Peyer's patch (tissue), 4 donors: ENCODE measurements around the gene LRRC8E. TPM values are rescaled to one million over a fixed set of nuclear protein-coding genes. Genes with fewer than 3 reads are reported as not detected.

ENCODE experiments used
- DNase-seq, 3 donors: peaks; one replicate each; pipeline ENCODE4 v3.0.0-alpha.2; 2017 to 2019
- H3K27ac ChIP-seq, 4 donors: fragments of 200-600 bp; sonication (generic); one replicate each; pipeline ENCODE4 v1.5.1; 2016 to 2019
- H3K27me3 ChIP-seq, 2 donors: fragments of 200-600 bp; sonication (generic); one replicate each; pipeline ENCODE4 v1.5.1; 2019
- H3K36me3 ChIP-seq, 3 donors: fragments of 200-600 bp; sonication (generic); one replicate each; pipeline ENCODE4 v1.5.1; 2016 to 2019
- H3K4me1 ChIP-seq, 4 donors: fragments of 200-600 bp; sonication (generic); one replicate each; pipeline ENCODE4 v1.5.1; 2016 to 2019
- H3K4me3 ChIP-seq, 4 donors: fragments of 200-600 bp; sonication (generic); 1 replicate in 3 of 4; 2 replicates in 1 of 4; pipeline ENCODE4 v1.5.1; 2016 to 2019; ENCODE audit warnings: mild to moderate bottlenecking in 1 of 4
- H3K9me3 ChIP-seq, 4 donors: fragments of 200-600 bp; sonication (generic); one replicate each; pipeline ENCODE4 v1.5.1; 2016 to 2019; ENCODE audit warnings: mild to moderate bottlenecking in 1 of 4
- CTCF ChIP-seq, 6 experiments: fragments of 450-650 bp in 4 of 6; fragments of 200-600 bp in 2 of 6; sonication (generic) in 1 of 6; IDR thresholded peaks; one replicate each; pipeline ENCODE4 v1.5.1; 2017 to 2019; ENCODE audit warnings: antibody characterized with exemption in 6 of 6, mild to moderate bottlenecking in 3 of 6, moderate library complexity in 1 of 6
- POLR2A ChIP-seq, 2 donors: fragments of 450-650 bp; IDR thresholded peaks; one replicate each; pipeline ENCODE4 v1.5.1; 2017; ENCODE audit warnings: antibody characterized with exemption in 2 of 2, mild to moderate bottlenecking in 2 of 2, moderate library complexity in 2 of 2
- total RNA-seq, 4 donors: library from RNA; depleted of rRNA; stranded (reverse); fragments of >200 nt; gene quantifications; one replicate each; pipeline ENCODE4 v1.1.0, GENCODE V29; 2016

The LRRC8E gene
- total RNA-seq, 4 donors from 2014 or later: 0.57 to 0.88 (median 0.80) TPM; not detected in 1

- peaks cover 5 to 50% (median 18%) of the 10 kb centered on the region in 4 donors for H3K4me1 ChIP-seq
- H3K27ac ChIP-seq: peak overlapping the region in 2 of 4 donors; percentile 24 to 52
- no peaks in the 10 kb centered on the region for H3K36me3 ChIP-seq
- H3K27me3 ChIP-seq: peaks cover 0 to 27% of the 10 kb centered on the region in 2 donors
- peak overlapping the region in 2 of 4 donors; percentile 0 to 6 for H3K4me3 ChIP-seq
- TF ChIP-seq CTCF (IDR thresholded peaks at IDR 0.05) (no peak), POLR2A (IDR thresholded peaks at IDR 0.05) (no peak)
- no peaks in the 10 kb centered on the region for H3K9me3 ChIP-seq
- DNase-seq: peak; percentile 65 to 94 (median 91)
Observed at GRCh38 chr19:7871437-7872305, 16.6 kb upstream of the LRRC8E start.

- H3K36me3 ChIP-seq: no peaks in the 10 kb centered on the region
- H3K27me3 ChIP-seq: peaks cover 0 to 27% of the 10 kb centered on the region in 2 donors
- no peaks in the 10 kb centered on the region for H3K9me3 ChIP-seq
- peak in 1 of 3 donors; percentile 40 for DNase-seq
- peaks cover 5 to 50% (median 18%) of the 10 kb centered on the region in 4 donors for H3K4me1 ChIP-seq
- TF ChIP-seq POLR2A (IDR thresholded peaks at IDR 0.05) (no peak), CTCF (IDR thresholded peaks at IDR 0.05) (no peak)
- H3K4me3 ChIP-seq: no peak overlapping the region
- no peak overlapping the region for H3K27ac ChIP-seq
Observed at GRCh38 chr19:7872306-7873204, 15.8 kb upstream of the LRRC8E start.

DNA sequence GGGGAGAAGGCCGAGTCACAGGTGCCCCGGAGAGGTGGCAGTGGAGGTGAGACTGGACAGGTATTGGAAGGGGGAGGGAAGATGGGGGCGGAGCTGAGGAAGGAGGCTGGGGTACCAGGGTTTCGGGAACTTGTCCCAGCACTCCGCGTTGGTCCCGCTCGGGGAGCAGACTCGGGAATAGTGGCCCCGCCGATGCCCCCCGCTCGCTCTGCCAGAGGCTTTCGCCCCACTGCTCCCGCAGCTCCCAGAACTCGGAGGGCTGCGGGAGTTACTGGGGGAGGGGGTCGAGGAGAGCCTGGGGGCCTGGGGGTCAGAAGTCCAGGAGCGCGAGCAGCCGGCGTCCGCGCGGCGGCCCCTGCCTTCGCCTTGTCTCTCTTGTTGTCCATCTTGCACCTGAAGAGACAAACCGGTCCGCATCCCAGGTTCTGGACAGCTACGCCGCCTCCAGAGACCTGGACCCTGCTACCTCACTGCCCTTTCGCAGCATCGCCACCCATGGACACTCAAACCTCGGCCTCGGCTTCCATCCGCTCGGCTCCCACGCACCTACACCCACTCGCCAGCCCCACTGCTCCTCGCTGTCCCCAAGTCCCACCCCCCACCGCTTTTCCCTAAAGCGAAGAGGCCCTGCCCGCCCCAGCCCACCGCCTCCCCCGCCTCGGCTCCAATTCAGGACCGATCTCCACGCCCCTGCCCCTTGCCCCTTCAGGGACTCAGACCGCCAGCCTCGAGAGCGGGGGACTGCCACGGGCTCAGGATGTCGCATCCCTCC lies 14.8 kb upstream of the LRRC8E start:
- H3K4me3 ChIP-seq: peak overlapping the region in 3 of 4 donors; percentile 19 to 43 (median 31)

GRCh38 chr19:7874076-7874896 lies 14.0 kb upstream of the LRRC8E start, which contains the start of gene PRR36:
Gene PRR36 (minus strand): TSS chr19:7874390. CDS start chr19:7873689, 701 bp downstream.
- peak in 1 of 3 donors; percentile 51 for DNase-seq
- no peaks in the 10 kb centered on the region for H3K9me3 ChIP-seq
- peaks cover 0 to 40% (median 9%) of the 10 kb centered on the region in 4 donors for H3K4me1 ChIP-seq
- TF ChIP-seq CTCF (IDR thresholded peaks at IDR 0.05) (no peak), POLR2A (IDR thresholded peaks at IDR 0.05) (no peak)
- H3K27me3 ChIP-seq: peaks cover 0 to 27% of the 10 kb centered on the region in 2 donors
- peak within 1 kb of the TSS in 3 of 4 donors; percentile 19 to 43 (median 31) for H3K4me3 ChIP-seq
- H3K27ac ChIP-seq: no peak within 1 kb of the TSS
- H3K36me3 ChIP-seq: no peaks in the 10 kb centered on the region

More for the DNA sequence above, 14.8 kb upstream of the LRRC8E start:
- Histone ChIP-seq H3K4me1 (peaks cover 2 to 48% (median 15%) of the 10 kb centered on the region in 4 donors), H3K36me3 (no peaks in the 10 kb centered on the region), H3K9me3 (no peaks in the 10 kb centered on the region), H3K27me3 (peaks cover 0 to 27% of the 10 kb centered on the region in 2 donors), H3K27ac (no peak overlapping the region)
- DNase-seq: no peak
- no peak for TF ChIP-seq POLR2A (IDR thresholded peaks at IDR 0.05)
- no peak for TF ChIP-seq CTCF (IDR thresholded peaks at IDR 0.05)
